K562 (cell line): ENCODE measurements around the gene CPZ. TPM values are rescaled to one million over a fixed set of nuclear protein-coding genes. Genes with fewer than 3 reads are reported as not detected.

Experiments used
- ARID3A ChIP-seq: IDR thresholded peaks from 2 replicates; pipeline ENCODE4 v1.6.1; 2012; ENCODE audit warnings: low read depth, low read length, improper control_type of control experiment, borderline replicate concordance
- ATF2 ChIP-seq: sonication (generic); formaldehyde crosslinking; IDR thresholded peaks from 2 replicates; pipeline ENCODE4 v1.8.1; 2022; ENCODE audit warnings: missing genetic modification reagents
- BRCA1 ChIP-seq, 2 experiments: fragments of 450-650 bp in 1 of 2; sonication (generic) in 1 of 2; formaldehyde crosslinking in 1 of 2; IDR thresholded peaks; 2 replicates each; pipeline versions ENCODE4 v1.5.0 to v1.6.1; 2017 to 2020; ENCODE audit warnings: mild to moderate bottlenecking in 1 of 2, missing genetic modification reagents in 1 of 2
- CHCHD3 ChIP-seq: fragments of 250-450 bp; sonication (Bioruptor Pico); IDR thresholded peaks from 2 replicates; pipeline ENCODE4 v2.1.2; 2022; ENCODE audit warnings: mild to moderate bottlenecking
- DNMT1 ChIP-seq: fragments of 450-650 bp; IDR thresholded peaks from 2 replicates; pipeline ENCODE4 v1.6.1; 2016; ENCODE audit warnings: antibody characterized with exemption, mild to moderate bottlenecking
- DPF2 ChIP-seq: fragments of 450-650 bp; IDR thresholded peaks from 2 replicates; pipeline ENCODE4 v1.6.1; 2016
- HDAC6 ChIP-seq: IDR thresholded peaks from 2 replicates; pipeline ENCODE4 v1.6.1; 2012; ENCODE audit warnings: low read depth, mild to moderate bottlenecking, control low read depth, inconsistent platforms, low read length, moderate library complexity
- HINFP ChIP-seq: fragments of 450-650 bp; conservative IDR thresholded peaks from 2 replicates; pipeline ENCODE4 v1.6.1; 2016; ENCODE audit warnings: missing genetic modification characterization, low read depth, mild to moderate bottlenecking, control low read depth, missing compliant biosample characterization
- HMG20A ChIP-seq: fragments of 450-650 bp; formaldehyde crosslinking; conservative IDR thresholded peaks from 2 replicates; pipeline ENCODE4 v1.4.0; 2020; ENCODE audit warnings: mild to moderate bottlenecking, mixed read lengths
- KDM2B ChIP-seq: fragments of 250-450 bp; sonication (Bioruptor Pico); IDR thresholded peaks from 2 replicates; pipeline ENCODE4 v1.8.0; 2021; ENCODE audit warnings: mild to moderate bottlenecking, moderate library complexity
- LCOR ChIP-seq: sonication (generic); formaldehyde crosslinking; IDR thresholded peaks from 2 replicates; pipeline ENCODE4 v1.8.0; 2022; ENCODE audit warnings: mild to moderate bottlenecking, missing genetic modification reagents
- MXI1 ChIP-seq: IDR thresholded peaks from 2 replicates; pipeline ENCODE4 v1.6.1; 2011; ENCODE audit warnings: low read depth, mild to moderate bottlenecking, improper control_type of control experiment, low read length
- NR2F6 ChIP-seq: fragments of 450-650 bp; formaldehyde crosslinking; IDR thresholded peaks from 2 replicates; pipeline ENCODE4 v1.4.0; 2020; ENCODE audit warnings: mild to moderate bottlenecking
- POLR3A ChIP-seq: IDR thresholded peaks from 2 replicates; pipeline ENCODE4 v1.6.1; 2011; ENCODE audit warnings: borderline replicate concordance, mild to moderate bottlenecking, moderate library complexity; ENCODE audit not compliant: insufficient read length, insufficient read depth; ENCODE audit errors: extremely low read depth
- PTRF ChIP-seq: fragments of 450-650 bp; IDR thresholded peaks from 2 replicates; pipeline ENCODE4 v1.6.1; 2016; ENCODE audit warnings: mild to moderate bottlenecking, missing genetic modification characterization, missing compliant biosample characterization
- RAD21 ChIP-seq, 2 experiments: fragments of 250-450 bp in 1 of 2; fragments of 450-650 bp in 1 of 2; sonication (Bioruptor Pico) in 1 of 2; formaldehyde crosslinking in 1 of 2; IDR thresholded peaks in 1 of 2; conservative IDR thresholded peaks in 1 of 2; 2 replicates each; pipeline versions ENCODE4 v1.4.0 to v1.8.0; 2020 to 2022; ENCODE audit warnings: mild to moderate bottlenecking in 2 of 2, moderate library complexity in 1 of 2
- RFX5 ChIP-seq: IDR thresholded peaks from 2 replicates; pipeline ENCODE4 v1.6.1; 2011; ENCODE audit warnings: low read depth, mild to moderate bottlenecking, improper control_type of control experiment, low read length
- RHOXF2B ChIP-seq: fragments of 250-450 bp; sonication (Bioruptor Pico); conservative IDR thresholded peaks from 2 replicates; pipeline ENCODE4 v1.5.1; 2021
- ZBTB9 ChIP-seq: fragments of 450-650 bp; formaldehyde crosslinking; IDR thresholded peaks from 2 replicates; pipeline ENCODE4 v1.4.0; 2020; ENCODE audit warnings: mild to moderate bottlenecking, moderate library complexity
- ZNF551 ChIP-seq: fragments of 250-450 bp; sonication (Bioruptor Pico); IDR thresholded peaks from 2 replicates; pipeline ENCODE4 v1.5.0; 2021; ENCODE audit warnings: mild to moderate bottlenecking, moderate library complexity
- ZZZ3 ChIP-seq: fragments of 450-650 bp; IDR thresholded peaks from 2 replicates; pipeline ENCODE4 v1.6.1; 2016; ENCODE audit warnings: antibody characterized with exemption, mild to moderate bottlenecking, moderate library complexity
- polyA plus RNA-seq, 8 experiments: library from polyadenylated mRNA; depleted of rRNA in 4 of 8; stranded (reverse) in 5 of 8; unstranded in 3 of 8; fragments of >200 nt; fragmentation: Nextera tagmentation in 2 of 8; fragmentation: Illumina TruSeq in 1 of 8; extraction: Ambion mirVana in 2 of 8; extraction: Trizol in 1 of 8; gene quantifications; 2 replicates each; pipeline versions ENCODE4 v1.2.1 to v1.2.3, GENCODE V29; 2011 to 2014; ENCODE audit warnings: inconsistent platforms in 1 of 8, missing spikeins in 1 of 8
- total RNA-seq, 7 experiments: library from RNA; depleted of rRNA in 6 of 7; stranded (reverse); fragments of >200 nt in 6 of 7; fragmentation: Illumina TruSeq in 2 of 7; extraction: Trizol in 2 of 7; gene quantifications; 2 replicates each; pipeline versions ENCODE4 v1.2.1 to v1.2.3, GENCODE V29; 2011 to 2021; ENCODE audit warnings: low replicate concordance in 1 of 7
- TF ChIP-seq, protein P1 (sequence below): fragments of 250-450 bp; sonication (Bioruptor Pico); IDR thresholded peaks from 2 replicates; pipeline ENCODE4 v1.5.0; 2021

CPZ gene
- total and polyA plus RNA-seq, 9 of the 15 experiments (the other 6 are each of a cell fraction or from before 2014, with no cell fraction given) = 0.06 to 2.2 (median 1.2) TPM; not detected in 1

DNA sequence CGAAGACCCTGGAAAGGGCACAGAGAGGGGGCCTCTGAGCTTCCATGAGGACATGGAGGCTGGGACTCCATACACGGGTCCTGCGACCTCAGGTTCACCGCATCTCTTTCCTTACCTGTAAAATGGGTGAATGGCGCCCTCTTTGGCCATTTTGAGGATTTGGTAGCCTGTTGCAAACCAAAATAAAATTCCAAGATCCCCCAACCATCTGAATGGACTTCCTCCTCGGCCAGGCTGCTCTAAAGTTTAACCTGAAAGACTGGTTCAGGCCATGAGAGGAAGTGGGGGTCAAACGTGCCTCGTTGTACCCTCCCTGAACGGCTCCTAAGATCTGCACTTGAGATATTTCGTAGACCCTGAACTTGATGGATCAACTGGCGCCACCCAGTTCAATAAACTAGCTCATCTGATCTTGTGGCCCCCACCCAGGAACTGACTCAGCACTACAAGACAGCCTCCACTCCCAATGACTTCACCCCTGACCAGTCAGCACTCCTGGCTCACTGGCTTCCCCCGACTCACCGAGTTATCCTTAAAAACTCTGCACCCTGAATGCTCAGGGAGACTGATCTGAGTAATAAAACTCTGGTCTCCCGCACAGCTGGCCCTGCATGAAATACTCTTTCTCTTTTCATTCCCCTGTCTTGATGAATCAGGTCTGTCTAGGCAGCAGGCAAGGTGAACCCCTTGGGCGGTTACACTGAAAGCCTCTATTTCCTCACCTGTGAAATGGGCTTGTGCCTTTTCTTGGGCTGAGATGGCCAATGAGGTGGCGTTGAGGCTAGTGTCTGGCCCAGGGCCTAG, 45.3 kb upstream of the CPZ start (continued):
- TF ChIP-seq ARID3A (peak; percentile 42; the same call in 1 of the 2 replicates), MXI1 (no peak), HDAC6 (no peak), RAD21 (CRISPR knock-in tag; conservative IDR thresholded peaks at IDR 0.05 in 1 of 2, IDR thresholded peaks at IDR 0.05 in 1 of 2) (peak; percentile 53 to 85), RFX5 (no peak), HMG20A (CRISPR knock-in tag) (no peak), POLR3A (no peak), PTRF (no peak), ATF2 (CRISPR knock-in tag) (no peak), ZNF551 (no peak), RHOXF2B (CRISPR knock-in tag) (no peak), HINFP (tag) (no peak), BRCA1 (IDR thresholded peaks at IDR 0.05) (no peak), BRCA1 (CRISPR knock-in tag; IDR thresholded peaks at IDR 0.05) (no peak), LCOR (CRISPR knock-in tag) (peak; percentile 67), CHCHD3 (CRISPR knock-in tag) (no peak), NR2F6 (no peak), ZBTB9 (CRISPR knock-in tag) (no peak), KDM2B (CRISPR knock-in tag) (no peak), ZZZ3 (no peak), DNMT1 (no peak), DPF2 (peak; percentile 90)
- TF ChIP-seq, protein P1, sequence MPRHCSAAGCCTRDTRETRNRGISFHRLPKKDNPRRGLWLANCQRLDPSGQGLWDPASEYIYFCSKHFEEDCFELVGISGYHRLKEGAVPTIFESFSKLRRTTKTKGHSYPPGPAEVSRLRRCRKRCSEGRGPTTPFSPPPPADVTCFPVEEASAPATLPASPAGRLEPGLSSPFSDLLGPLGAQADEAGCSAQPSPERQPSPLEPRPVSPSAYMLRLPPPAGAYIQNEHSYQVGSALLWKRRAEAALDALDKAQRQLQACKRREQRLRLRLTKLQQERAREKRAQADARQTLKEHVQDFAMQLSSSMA (CRISPR knock-in tag) = no peak
